ENCODE data around the gene PRKG1. TPM values are rescaled to one million over a fixed set of nuclear protein-coding genes. Genes with fewer than 3 reads are reported as not detected.
A peak's percentile ranks its signal among the peaks of the same experiment; 100 is the strongest.

Gene PRKG1
- total RNA-seq, 4 donors from 2014 or later, result 24.5 to 46.1 (median 37.1) TPM

DNA sequence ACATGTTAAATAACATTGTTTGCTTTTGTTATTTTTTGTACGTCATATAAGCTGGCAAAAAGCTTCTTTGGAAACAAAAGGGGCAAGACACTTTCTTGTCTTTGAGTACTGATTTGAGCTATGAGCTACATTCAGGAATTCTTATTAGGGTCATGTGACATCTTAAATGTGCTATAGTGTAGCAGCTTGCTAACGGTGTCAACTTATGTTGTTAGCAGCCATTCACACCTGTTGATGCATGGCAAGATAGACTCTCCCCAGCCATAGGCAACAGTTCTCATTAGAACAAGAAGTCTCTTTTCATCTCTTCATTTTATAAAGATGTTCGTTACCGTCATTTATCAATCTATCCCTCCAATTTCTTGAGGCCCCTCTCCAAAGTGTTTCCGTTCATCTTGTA, 411.4 kb downstream of the PRKG1 start:
- no peaks in the 10 kb centered on the region for H3K4me1 ChIP-seq
- WGBS, result 97% methylated on average over 5 of the region's 5 CpGs
- intact Hi-C loops (cut with DNase I), result no loop called here
- no peak overlapping the region for H3K27ac ChIP-seq (replicated peaks in 1 of 4)
- no peak for DNase-seq (ENCODE audit: extremely low spot score)
- no peaks in the 10 kb centered on the region for H3K9me3 ChIP-seq
- no peaks in the 10 kb centered on the region for H3K36me3 ChIP-seq
- TF ChIP-seq POLR2A (IDR thresholded peaks at IDR 0.05; ENCODE audit: low read depth) (no peak), EP300 (IDR thresholded peaks at IDR 0.05) (no peak), POLR2AphosphoS5 (IDR thresholded peaks at IDR 0.05) (no peak)
- TF ChIP-seq, protein P1, sequence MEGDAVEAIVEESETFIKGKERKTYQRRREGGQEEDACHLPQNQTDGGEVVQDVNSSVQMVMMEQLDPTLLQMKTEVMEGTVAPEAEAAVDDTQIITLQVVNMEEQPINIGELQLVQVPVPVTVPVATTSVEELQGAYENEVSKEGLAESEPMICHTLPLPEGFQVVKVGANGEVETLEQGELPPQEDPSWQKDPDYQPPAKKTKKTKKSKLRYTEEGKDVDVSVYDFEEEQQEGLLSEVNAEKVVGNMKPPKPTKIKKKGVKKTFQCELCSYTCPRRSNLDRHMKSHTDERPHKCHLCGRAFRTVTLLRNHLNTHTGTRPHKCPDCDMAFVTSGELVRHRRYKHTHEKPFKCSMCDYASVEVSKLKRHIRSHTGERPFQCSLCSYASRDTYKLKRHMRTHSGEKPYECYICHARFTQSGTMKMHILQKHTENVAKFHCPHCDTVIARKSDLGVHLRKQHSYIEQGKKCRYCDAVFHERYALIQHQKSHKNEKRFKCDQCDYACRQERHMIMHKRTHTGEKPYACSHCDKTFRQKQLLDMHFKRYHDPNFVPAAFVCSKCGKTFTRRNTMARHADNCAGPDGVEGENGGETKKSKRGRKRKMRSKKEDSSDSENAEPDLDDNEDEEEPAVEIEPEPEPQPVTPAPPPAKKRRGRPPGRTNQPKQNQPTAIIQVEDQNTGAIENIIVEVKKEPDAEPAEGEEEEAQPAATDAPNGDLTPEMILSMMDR (IDR thresholded peaks at IDR 0.05), result no peak
- H3K4me3 ChIP-seq, result no peak overlapping the region
- no peaks in the 10 kb centered on the region for H3K27me3 ChIP-seq

DNA sequence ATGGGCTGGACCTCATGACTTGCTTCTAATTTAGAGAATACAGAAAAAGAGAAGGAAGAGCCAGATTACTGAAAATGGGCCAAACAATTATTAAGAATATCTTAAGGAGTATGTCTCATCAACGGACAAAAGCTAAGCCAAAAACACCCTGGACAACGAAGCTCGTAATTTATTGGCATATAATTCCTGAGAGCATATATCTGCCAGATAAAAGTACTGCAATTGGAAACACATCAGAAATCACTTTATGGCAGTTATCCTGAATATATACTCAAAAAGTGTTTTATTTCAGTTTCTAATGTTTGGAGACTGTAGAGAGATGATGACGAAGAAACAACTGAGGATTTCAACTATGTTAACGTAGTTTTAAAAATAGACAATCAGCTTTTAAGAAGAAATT, 413.3 kb downstream of the PRKG1 start:
- H3K4me3 ChIP-seq, result no peak overlapping the region
- intact Hi-C loops (cut with DNase I), result no loop called here
- no peaks in the 10 kb centered on the region for H3K4me1 ChIP-seq
- H3K9me3 ChIP-seq, result no peaks in the 10 kb centered on the region
- no peak for DNase-seq (ENCODE audit: extremely low spot score)
- WGBS, result 76% methylated on average over 5 of the region's 5 CpGs
- H3K27me3 ChIP-seq, result no peaks in the 10 kb centered on the region
- H3K27ac ChIP-seq (replicated peaks in 1 of 4), result no peak overlapping the region
- H3K36me3 ChIP-seq, result no peaks in the 10 kb centered on the region
- no peak for TF ChIP-seq POLR2AphosphoS5 (IDR thresholded peaks at IDR 0.05)
- no peak for TF ChIP-seq POLR2A (IDR thresholded peaks at IDR 0.05; ENCODE audit: low read depth)
- TF ChIP-seq, protein P1 (IDR thresholded peaks at IDR 0.05), result no peak
- no peak for TF ChIP-seq EP300 (IDR thresholded peaks at IDR 0.05)

DNA sequence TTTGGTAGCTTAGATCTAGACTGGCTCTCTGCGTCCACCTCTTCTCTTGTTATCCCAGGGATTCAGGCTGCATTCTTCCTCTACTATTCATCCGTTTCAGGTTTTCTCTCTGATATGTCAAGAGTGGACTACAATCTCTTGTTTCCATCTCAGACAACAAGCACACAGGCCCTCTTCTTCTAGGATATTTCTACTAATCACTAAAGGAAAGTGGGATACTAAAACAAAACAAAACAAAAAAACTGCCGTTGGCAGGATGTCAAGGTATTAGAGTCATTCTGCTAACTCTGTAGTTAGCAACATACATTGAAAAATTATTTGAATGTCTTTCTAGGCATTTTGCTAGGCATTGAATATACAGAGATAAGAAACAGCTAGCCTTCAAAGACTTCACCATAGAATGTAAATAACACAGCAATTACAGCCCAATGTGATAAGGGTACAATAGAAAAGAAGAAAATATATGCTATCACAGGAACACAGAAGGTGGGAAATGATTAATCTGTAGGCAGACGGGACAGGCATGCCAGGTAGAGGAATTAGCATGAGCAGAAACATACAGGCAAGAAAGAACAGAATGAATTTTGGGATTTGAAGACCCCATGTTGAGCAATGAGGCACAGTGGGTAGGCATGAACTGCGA, 414.6 kb downstream of the PRKG1 start:
- no peak for TF ChIP-seq POLR2AphosphoS5 (IDR thresholded peaks at IDR 0.05)
- TF ChIP-seq POLR2A (IDR thresholded peaks at IDR 0.05; ENCODE audit: low read depth), result no peak
- no peak for TF ChIP-seq EP300 (IDR thresholded peaks at IDR 0.05)
- Histone ChIP-seq H3K36me3 (no peaks in the 10 kb centered on the region), H3K4me3 (no peak overlapping the region), H3K9me3 (no peaks in the 10 kb centered on the region), H3K4me1 (no peaks in the 10 kb centered on the region), H3K27ac (replicated peaks in 1 of 4) (no peak overlapping the region), H3K27me3 (no peaks in the 10 kb centered on the region)
- intact Hi-C loops (cut with DNase I), result no loop called here
- WGBS, result 71% methylated on average over 5 of the region's 5 CpGs
- DNase-seq (ENCODE audit: extremely low spot score), result no peak

DNA sequence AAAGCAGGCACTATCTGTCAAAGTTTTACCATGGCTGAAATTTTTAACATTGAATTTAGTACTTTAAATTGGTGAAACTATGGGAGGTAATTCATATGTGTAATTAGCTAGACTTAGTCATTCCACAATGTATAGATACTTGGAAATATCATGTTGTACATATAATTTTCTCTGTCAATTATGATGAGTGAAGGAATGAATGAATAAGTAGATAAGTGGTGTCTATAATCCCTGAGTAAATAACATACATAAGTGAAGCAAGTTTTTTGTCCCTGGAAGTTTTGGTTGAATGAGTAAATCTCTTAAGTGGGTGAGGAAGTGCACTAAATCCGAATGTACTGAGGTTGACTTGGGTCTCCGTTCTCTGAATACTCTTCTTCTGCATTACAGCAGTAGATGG, 424.1 kb downstream of the PRKG1 start:
- Histone ChIP-seq H3K4me3 (no peak overlapping the region), H3K4me1 (peaks cover 0 to 27% (median 21%) of the 10 kb centered on the region in 4 donors), H3K27ac (replicated peaks in 1 of 4) (no peak overlapping the region), H3K36me3 (no peaks in the 10 kb centered on the region), H3K27me3 (no peaks in the 10 kb centered on the region), H3K9me3 (no peaks in the 10 kb centered on the region)
- DNase-seq (ENCODE audit: extremely low spot score), result no peak
- TF ChIP-seq POLR2AphosphoS5 (IDR thresholded peaks at IDR 0.05), result no peak
- TF ChIP-seq, protein P1 (IDR thresholded peaks at IDR 0.05), result no peak
- no peak for TF ChIP-seq EP300 (IDR thresholded peaks at IDR 0.05)
- no peak for TF ChIP-seq POLR2A (IDR thresholded peaks at IDR 0.05; ENCODE audit: low read depth)
- intact Hi-C loops (cut with DNase I), result no loop called here
- WGBS, result 94% methylated on average over 2 of the region's 2 CpGs

DNA sequence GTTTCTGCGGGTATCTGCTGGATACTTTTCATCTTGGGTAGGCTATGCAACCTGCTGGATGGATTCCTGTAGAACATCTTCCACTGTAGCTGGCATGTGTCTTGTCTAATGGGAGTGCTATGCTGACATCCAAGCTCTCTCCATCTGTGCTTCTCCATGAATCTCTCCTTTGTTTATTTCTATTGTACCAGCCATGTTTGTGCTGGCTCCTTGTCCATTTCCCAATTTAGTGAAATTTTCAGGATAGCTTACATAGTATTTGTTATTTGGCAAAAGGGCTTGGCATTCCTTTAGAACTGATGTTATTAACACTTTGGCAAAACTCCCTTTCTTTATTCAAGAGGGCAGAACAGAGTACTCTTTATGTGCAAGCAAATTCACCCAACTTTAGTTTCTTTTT, 427.1 kb downstream of the PRKG1 start:
- intact Hi-C loops (cut with DNase I), result no loop called here
- peak overlapping the region in 1 of 4 donors; percentile 31 for H3K27ac ChIP-seq (replicated peaks in 1 of 4)
- 62% methylated on average over 1 of the region's 1 CpG for WGBS

More for the DNA sequence above, 427.1 kb downstream of the PRKG1 start:
- no peaks in the 10 kb centered on the region for H3K27me3 ChIP-seq
- H3K9me3 ChIP-seq, result no peaks in the 10 kb centered on the region
- no peak overlapping the region for H3K4me3 ChIP-seq
- TF ChIP-seq POLR2A (IDR thresholded peaks at IDR 0.05; ENCODE audit: low read depth), result no peak
- TF ChIP-seq POLR2AphosphoS5 (IDR thresholded peaks at IDR 0.05), result peak in 1 of 2 donors; percentile 44
- peaks cover 0 to 27% (median 21%) of the 10 kb centered on the region in 4 donors for H3K4me1 ChIP-seq
- no peak for DNase-seq (ENCODE audit: extremely low spot score)
- H3K36me3 ChIP-seq, result no peaks in the 10 kb centered on the region

All from esophagus muscularis mucosa (tissue), 4 donors.